HepG2 (cell line): ENCODE measurements around the gene CMIP. TPM values are rescaled to one million over a fixed set of nuclear protein-coding genes. Genes with fewer than 3 reads are reported as not detected.
A peak's percentile ranks its signal among the peaks of the same experiment; 100 is the strongest.

ENCODE experiments used
- ATAC-seq: fragments of 200-7000 bp; cut with Tn5 transposase; 3 replicates; pipeline ENCODE4 v1.9.1; 2020; ENCODE audit warnings: mild to moderate bottlenecking, moderate library complexity
- BruUV-seq: library from RNA; stranded (reverse); fragments of 400-500 nt; replicated peaks from 2 replicates; lab custom pipeline; 2021; lab: Mats Ljungman, UMichigan
- CTCF ChIA-PET: fragments of 300-600 bp; formaldehyde crosslinking; extraction: SDS; loops from one replicate; lab custom pipeline; 2021; ENCODE audit warnings: low total read pairs, inconsistent platforms, low intra/inter-chr PET ratio; lab: Yijun Ruan, JAX
- POLR2A ChIA-PET: fragments of 350-600 bp; sonication (Branson Sonifier 250); formaldehyde crosslinking; loops from one replicate; lab custom pipeline; 2020; ENCODE audit warnings: antibody characterized with exemption, inconsistent platforms; lab: Yijun Ruan, JAX
- DNase-seq: peaks from one replicate; pipeline ENCODE4 v3.0.0-alpha.2; 2015; ENCODE audit warnings: low spot score
- FAIRE-seq: peaks from 3 replicates; lab custom pipeline; 2011; peaks lifted over from hg19 to GRCh38; lab: Jason Lieb, UNC
- H2AFZ ChIP-seq: one replicate; pipeline ENCODE4 v1.6.1; 2011; ENCODE audit warnings: low read length, inconsistent platforms
- H3K27ac ChIP-seq: fragments of 300-600 bp; 3 replicates; pipeline ENCODE4 v1.8.0; 2011; ENCODE audit warnings: mixed run types, mild to moderate bottlenecking, mixed read lengths, low read length, inconsistent platforms; ENCODE audit not compliant: insufficient read depth; ENCODE audit errors: extremely low read length
- H3K27me3 ChIP-seq, 2 experiments: fragments of 200-600 bp in 1 of 2; 2 replicates in 1 of 2; 3 replicates in 1 of 2; pipeline versions ENCODE4 v1.6.0 to v1.8.0; 2011; ENCODE audit warnings: low read length in 2 of 2, mild to moderate bottlenecking in 2 of 2, moderate library complexity in 2 of 2, inconsistent platforms in 1 of 2; ENCODE audit not compliant: insufficient read depth in 2 of 2, control insufficient read depth in 1 of 2
- H3K36me3 ChIP-seq, 2 experiments: fragments of 200-600 bp in 1 of 2; replicated peaks in 1 of 2; 2 replicates in 1 of 2; 3 replicates in 1 of 2; pipeline versions ENCODE4 v1.5.1 to v1.8.0; 2011; ENCODE audit warnings: low read length in 2 of 2, inconsistent platforms in 1 of 2; ENCODE audit not compliant: insufficient read depth in 2 of 2, control insufficient read depth in 1 of 2
- H3K4me1 ChIP-seq: 2 replicates; pipeline ENCODE4 v1.5.1; 2012; ENCODE audit warnings: low read length, inconsistent platforms; ENCODE audit not compliant: insufficient read depth
- H3K4me2 ChIP-seq: 2 replicates; pipeline ENCODE4 v1.6.0; 2011; ENCODE audit warnings: low read depth, low read length, inconsistent platforms
- H3K4me3 ChIP-seq, 3 experiments: fragments of 200-600 bp in 1 of 3; sonication (generic), shearing (Covaris generic) in 1 of 3; replicated peaks in 1 of 3; 2 replicates each; pipeline ENCODE4 v1.5.1; 2011 to 2016; ENCODE audit warnings: low read length in 3 of 3, inconsistent platforms in 2 of 3, low read depth in 2 of 3, mild to moderate bottlenecking in 2 of 3, control low read depth in 1 of 3, mixed read lengths in 1 of 3; ENCODE audit not compliant: insufficient read depth in 1 of 3
- H3K79me2 ChIP-seq: one replicate; pipeline ENCODE4 v1.6.1; 2011; ENCODE audit warnings: low read length, inconsistent platforms; ENCODE audit not compliant: insufficient read depth
- H3K9ac ChIP-seq: 2 replicates; pipeline ENCODE4 v1.6.0; 2011; ENCODE audit warnings: mild to moderate bottlenecking, low read depth, low read length, inconsistent platforms; ENCODE audit not compliant: insufficient read depth
- H3K9me3 ChIP-seq: 2 replicates; pipeline ENCODE4 v1.5.1; 2012; ENCODE audit warnings: mild to moderate bottlenecking, low read length
- H4K20me1 ChIP-seq: 2 replicates; pipeline ENCODE4 v1.6.0; 2011; ENCODE audit warnings: inconsistent platforms, mild to moderate bottlenecking, low read length, moderate library complexity; ENCODE audit not compliant: insufficient read depth
- DPF2 ChIP-seq: sonication (generic); formaldehyde crosslinking; IDR thresholded peaks from 2 replicates; pipeline ENCODE4 v1.4.0; 2020; ENCODE audit warnings: mild to moderate bottlenecking, low read depth, missing genetic modification reagents, borderline replicate concordance
- FOXM1 ChIP-seq: sonication (generic); formaldehyde crosslinking; IDR thresholded peaks from 2 replicates; pipeline ENCODE4 v1.5.0; 2020; ENCODE audit warnings: missing genetic modification reagents
- GATAD2A ChIP-seq: IDR thresholded peaks from 2 replicates; pipeline ENCODE4 v1.6.1; 2016
- MAFF ChIP-seq: IDR thresholded peaks from 2 replicates; pipeline ENCODE4 v1.6.1; 2011; ENCODE audit warnings: low read depth, low read length, improper control_type of control experiment
- MEIS1 ChIP-seq: sonication (generic); formaldehyde crosslinking; IDR thresholded peaks from 2 replicates; pipeline ENCODE4 v1.9.0; 2021; ENCODE audit warnings: mild to moderate bottlenecking, missing genetic modification reagents, moderate library complexity, borderline replicate concordance
- NFKBIZ ChIP-seq: IDR thresholded peaks from 2 replicates; pipeline ENCODE4 v1.6.1; 2018; ENCODE audit warnings: missing genetic modification reagents, missing compliant biosample characterization
- PHF20 ChIP-seq: sonication (generic); formaldehyde crosslinking; IDR thresholded peaks from 2 replicates; pipeline ENCODE4 v1.5.0; 2020; ENCODE audit warnings: mild to moderate bottlenecking, missing genetic modification reagents
- POLR2A ChIP-seq, 2 experiments: IDR thresholded peaks; 2 replicates each; pipeline ENCODE4 v1.6.1; 2011; ENCODE audit warnings: low read depth in 2 of 2, low read length in 2 of 2, mild to moderate bottlenecking in 1 of 2, moderate library complexity in 1 of 2; ENCODE audit not compliant: insufficient read depth in 1 of 2
- THAP11 ChIP-seq: IDR thresholded peaks from 2 replicates; pipeline ENCODE4 v1.6.1; 2016; ENCODE audit warnings: missing biosample characterization, missing genetic modification reagents
- ZNF484 ChIP-seq: sonication (generic); formaldehyde crosslinking; IDR thresholded peaks from 2 replicates; pipeline ENCODE4 v1.5.1; 2020; ENCODE audit warnings: mild to moderate bottlenecking, low read depth, missing genetic modification reagents, borderline replicate concordance
- ZNF564 ChIP-seq: sonication (generic); formaldehyde crosslinking; IDR thresholded peaks from 2 replicates; pipeline ENCODE4 v1.8.1; 2023; ENCODE audit warnings: mild to moderate bottlenecking, missing genetic modification reagents
- ZNF878 ChIP-seq: sonication (generic); formaldehyde crosslinking; IDR thresholded peaks from 2 replicates; pipeline ENCODE4 v1.8.1; 2023; ENCODE audit warnings: mild to moderate bottlenecking, missing genetic modification reagents, moderate library complexity
- ZSCAN30 ChIP-seq: sonication (generic); formaldehyde crosslinking; IDR thresholded peaks from 2 replicates; pipeline ENCODE4 v1.5.0; 2020; ENCODE audit warnings: mild to moderate bottlenecking, missing genetic modification reagents
- WGBS: methylation state at CpG from one replicate; pipeline ENCODE4 v1.1.6; 2017; ENCODE audit warnings: low lambda C conversion rate; 5-methylcytosine and 5-hydroxymethylcytosine counted together
- in situ Hi-C: cut with HindIII; loops from 2 replicates; pipeline ENCODE4 v1.10.0; 2017; ENCODE audit warnings: low pct_unique_long_range_greater_than_20kb; ENCODE audit not compliant: extremely low pct_ligation_motif_present
- intact Hi-C: fragments of 100-400 bp; cut with micrococcal nuclease; formaldehyde crosslinking; loops from one replicate; pipeline ENCODE4 v1.10.0; 2022; ENCODE audit not compliant: unreplicated experiment
- polyA plus RNA-seq, 8 experiments: library from polyadenylated mRNA; depleted of rRNA in 3 of 8; stranded (reverse) in 7 of 8; unstranded in 1 of 8; fragments of >200 nt; fragmentation: Illumina TruSeq in 4 of 8; extraction: Trizol in 4 of 8; gene quantifications; 2 replicates each; pipeline versions ENCODE4 v1.2.1 to v1.2.3, GENCODE V29; 2011 to 2016; ENCODE audit warnings: low read depth in 4 of 8, missing spikeins in 1 of 8, mixed read lengths in 1 of 8; ENCODE audit not compliant: insufficient read depth in 1 of 8
- total RNA-seq, 5 experiments: library from RNA; depleted of rRNA; stranded (reverse); fragments of >200 nt; fragmentation: Illumina TruSeq; extraction: Trizol; gene quantifications; 2 replicates each; pipeline ENCODE4 v1.2.3, GENCODE V29; 2016; ENCODE audit warnings: low read depth in 1 of 5
- TF ChIP-seq, protein P1 (sequence below): sonication (generic); formaldehyde crosslinking; IDR thresholded peaks from 2 replicates; pipeline ENCODE4 v1.5.1; 2020; ENCODE audit warnings: missing genetic modification reagents, mild to moderate bottlenecking, borderline replicate concordance
- TF ChIP-seq, protein P2 (sequence below): IDR thresholded peaks from 2 replicates; pipeline ENCODE4 v1.6.1; 2016; ENCODE audit warnings: missing compliant biosample characterization, missing genetic modification reagents, borderline replicate concordance
- TF ChIP-seq, protein P3 (sequence below): sonication (generic); formaldehyde crosslinking; IDR thresholded peaks from 2 replicates; pipeline ENCODE4 v1.5.0; 2020; ENCODE audit warnings: missing genetic modification reagents, mild to moderate bottlenecking, borderline replicate concordance
- TF ChIP-seq, protein P4 (sequence below): sonication (generic); formaldehyde crosslinking; IDR thresholded peaks from 2 replicates; pipeline ENCODE4 v1.4.0; 2020; ENCODE audit warnings: missing genetic modification reagents, mild to moderate bottlenecking, borderline replicate concordance
- TF ChIP-seq, protein P5 (sequence below): sonication (generic); formaldehyde crosslinking; IDR thresholded peaks from 2 replicates; pipeline ENCODE4 v1.8.1; 2023; ENCODE audit warnings: missing genetic modification reagents, mild to moderate bottlenecking, borderline replicate concordance

The CMIP gene
- total and polyA plus RNA-seq, 2 of the 13 experiments (the other 11 are each of a cell fraction or from before 2014, with no cell fraction given): 10.9 to 18.1 TPM

DNA sequence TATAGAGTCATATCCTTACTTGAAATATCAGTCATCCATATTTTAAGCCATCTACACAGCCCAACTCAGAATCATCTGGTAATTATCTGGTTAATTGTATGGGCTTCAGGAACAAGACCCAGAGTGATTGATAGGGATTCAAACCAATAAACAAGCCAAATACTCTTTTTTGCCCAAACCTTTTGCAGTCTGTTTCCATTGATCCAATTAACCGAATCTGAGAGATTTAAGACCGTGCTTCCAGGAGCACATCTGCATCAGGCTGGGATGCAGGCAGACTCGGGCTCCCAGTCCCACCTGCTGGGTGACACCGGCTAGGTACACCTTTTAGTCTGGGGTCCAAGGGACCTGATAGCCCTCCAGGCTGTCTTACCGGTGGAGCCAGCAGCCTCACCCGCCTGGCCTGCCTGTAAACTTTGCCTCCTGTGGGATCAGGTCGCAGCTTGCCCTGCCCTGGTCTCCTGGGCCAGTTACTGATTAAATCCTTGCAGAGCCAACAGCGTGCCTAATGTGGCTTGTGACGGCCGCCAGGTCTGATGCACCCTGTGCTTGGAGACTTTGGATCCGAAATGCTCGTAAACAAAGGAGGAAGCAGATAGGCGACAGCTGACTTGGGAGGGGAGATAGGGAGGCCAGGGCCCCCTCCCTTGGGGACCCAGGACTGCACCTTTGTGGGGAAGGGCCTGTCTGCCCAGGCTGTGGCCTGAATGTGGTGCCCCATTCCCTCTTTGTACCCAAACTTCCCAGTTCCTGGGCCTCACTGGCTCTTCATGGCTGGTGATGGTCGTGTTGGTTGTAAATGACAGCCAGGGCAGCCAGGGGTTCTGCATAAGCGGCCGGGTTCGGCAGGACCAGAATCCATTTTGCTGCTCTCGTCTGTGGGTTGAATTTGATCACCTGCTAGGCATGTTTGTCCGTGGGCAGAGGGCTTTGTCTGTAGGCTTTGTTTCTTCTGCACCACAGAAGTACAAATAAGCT lies 3.8 kb downstream of the CMIP start:
- CTCF ChIA-PET: no interaction called here
- DNase-seq (peak; percentile 98), FAIRE-seq (peak; percentile 99), ATAC-seq (peak; percentile 83)
- peak overlapping the region; percentile 97 for H3K4me2 ChIP-seq
- H3K9ac ChIP-seq: peak overlapping the region; percentile 92
- WGBS: 3% methylated on average over 10 of the region's 19 CpGs
- no peaks in the 10 kb centered on the region; a peak in 1 of 5 replicates for H3K27me3 ChIP-seq
- peak overlapping the region; percentile 92 to 99 (median 93) for H3K4me3 ChIP-seq
- BruUV-seq: TSS peak; percentile 90
- peak overlapping the region; percentile 89 for H3K27ac ChIP-seq
- H3K79me2 ChIP-seq: peaks cover 80% of the 10 kb centered on the region
- peaks cover 15% of the 10 kb centered on the region; the same call in 1 of the 2 replicates for H4K20me1 ChIP-seq
- in situ Hi-C loops (no loop called here), intact Hi-C loops (loop anchor here (1.0 to 2.0 kb wide), 2 partner anchors 45 to 86 kb away; no protein-coding TSS in a partner anchor)
- H3K4me1 ChIP-seq: peaks cover 56% of the 10 kb centered on the region
- no peaks in the 10 kb centered on the region; a peak in 2 of 5 replicates for H3K36me3 ChIP-seq
- H2AFZ ChIP-seq: no peak overlapping the region
- POLR2A ChIA-PET: interaction anchor here (0.7 to 5.9 kb wide), 7 partner anchors 9 to 101 kb away, joined by 3 to 61 read pairs (median 10); no protein-coding TSS in a partner anchor
- H3K9me3 ChIP-seq: no peaks in the 10 kb centered on the region
- TF ChIP-seq PHF20 (CRISPR knock-in tag): no peak; the same call in 1 of the 2 replicates
- TF ChIP-seq, protein P1, sequence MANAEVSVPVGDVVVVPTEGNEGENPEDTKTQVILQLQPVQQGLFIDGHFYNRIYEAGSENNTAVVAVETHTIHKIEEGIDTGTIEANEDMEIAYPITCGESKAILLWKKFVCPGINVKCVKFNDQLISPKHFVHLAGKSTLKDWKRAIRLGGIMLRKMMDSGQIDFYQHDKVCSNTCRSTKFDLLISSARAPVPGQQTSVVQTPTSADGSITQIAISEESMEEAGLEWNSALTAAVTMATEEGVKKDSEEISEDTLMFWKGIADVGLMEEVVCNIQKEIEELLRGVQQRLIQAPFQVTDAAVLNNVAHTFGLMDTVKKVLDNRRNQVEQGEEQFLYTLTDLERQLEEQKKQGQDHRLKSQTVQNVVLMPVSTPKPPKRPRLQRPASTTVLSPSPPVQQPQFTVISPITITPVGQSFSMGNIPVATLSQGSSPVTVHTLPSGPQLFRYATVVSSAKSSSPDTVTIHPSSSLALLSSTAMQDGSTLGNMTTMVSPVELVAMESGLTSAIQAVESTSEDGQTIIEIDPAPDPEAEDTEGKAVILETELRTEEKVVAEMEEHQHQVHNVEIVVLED: peak; percentile 78
- TF ChIP-seq, protein P2, sequence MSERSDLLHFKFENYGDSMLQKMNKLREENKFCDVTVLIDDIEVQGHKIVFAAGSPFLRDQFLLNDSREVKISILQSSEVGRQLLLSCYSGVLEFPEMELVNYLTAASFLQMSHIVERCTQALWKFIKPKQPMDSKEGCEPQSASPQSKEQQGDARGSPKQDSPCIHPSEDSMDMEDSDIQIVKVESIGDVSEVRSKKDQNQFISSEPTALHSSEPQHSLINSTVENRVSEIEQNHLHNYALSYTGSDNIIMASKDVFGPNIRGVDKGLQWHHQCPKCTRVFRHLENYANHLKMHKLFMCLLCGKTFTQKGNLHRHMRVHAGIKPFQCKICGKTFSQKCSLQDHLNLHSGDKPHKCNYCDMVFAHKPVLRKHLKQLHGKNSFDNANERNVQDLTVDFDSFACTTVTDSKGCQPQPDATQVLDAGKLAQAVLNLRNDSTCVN (CRISPR knock-in tag): peak; percentile 60; the same call in 1 of the 2 replicates
- TF ChIP-seq NFKBIZ: peak; percentile 92; the same call in 1 of the 2 replicates
- TF ChIP-seq, protein P3, sequence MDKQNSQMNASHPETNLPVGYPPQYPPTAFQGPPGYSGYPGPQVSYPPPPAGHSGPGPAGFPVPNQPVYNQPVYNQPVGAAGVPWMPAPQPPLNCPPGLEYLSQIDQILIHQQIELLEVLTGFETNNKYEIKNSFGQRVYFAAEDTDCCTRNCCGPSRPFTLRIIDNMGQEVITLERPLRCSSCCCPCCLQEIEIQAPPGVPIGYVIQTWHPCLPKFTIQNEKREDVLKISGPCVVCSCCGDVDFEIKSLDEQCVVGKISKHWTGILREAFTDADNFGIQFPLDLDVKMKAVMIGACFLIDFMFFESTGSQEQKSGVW (CRISPR knock-in tag): no peak
- TF ChIP-seq, protein P4, sequence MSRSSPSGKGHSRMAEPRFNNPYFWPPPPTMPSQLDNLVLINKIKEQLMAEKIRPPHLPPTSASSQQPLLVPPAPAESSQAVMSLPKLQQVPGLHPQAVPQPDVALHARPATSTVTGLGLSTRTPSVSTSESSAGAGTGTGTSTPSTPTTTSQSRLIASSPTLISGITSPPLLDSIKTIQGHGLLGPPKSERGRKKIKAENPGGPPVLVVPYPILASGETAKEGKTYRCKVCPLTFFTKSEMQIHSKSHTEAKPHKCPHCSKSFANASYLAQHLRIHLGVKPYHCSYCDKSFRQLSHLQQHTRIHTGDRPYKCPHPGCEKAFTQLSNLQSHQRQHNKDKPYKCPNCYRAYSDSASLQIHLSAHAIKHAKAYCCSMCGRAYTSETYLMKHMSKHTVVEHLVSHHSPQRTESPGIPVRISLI (CRISPR knock-in tag): peak; percentile 59; the same call in 1 of the 2 replicates
- peak; percentile 97; the same call in 1 of the 2 replicates for TF ChIP-seq ZNF878 (CRISPR knock-in tag)
- peak; percentile 73; the same call in 1 of the 2 replicates for TF ChIP-seq MEIS1
- TF ChIP-seq, protein P5, sequence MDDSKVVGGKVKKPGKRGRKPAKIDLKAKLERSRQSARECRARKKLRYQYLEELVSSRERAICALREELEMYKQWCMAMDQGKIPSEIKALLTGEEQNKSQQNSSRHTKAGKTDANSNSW (CRISPR knock-in tag): no peak
- TF ChIP-seq ZNF564 (CRISPR knock-in tag): peak; percentile 96
- peak; percentile 92 for TF ChIP-seq DPF2 (CRISPR knock-in tag)
- TF ChIP-seq ZNF484 (CRISPR knock-in tag): no peak
- peak; percentile 97 for TF ChIP-seq POLR2A (IDR thresholded peaks at IDR 0.05; ENCODE audit: insufficient read depth in 1 of 2, low read depth in 2 of 2, low read length in 2 of 2)
- peak; percentile 98 for TF ChIP-seq GATAD2A (CRISPR knock-in tag)
- peak; percentile 49; the same call in 1 of the 2 replicates for TF ChIP-seq FOXM1 (CRISPR knock-in tag)
- TF ChIP-seq MAFF: no peak
- peak; percentile 83 for TF ChIP-seq THAP11 (CRISPR knock-in tag)
- no peak for TF ChIP-seq ZSCAN30 (CRISPR knock-in tag)
